GM12872 (cell line): Measurements from ENCODE around the gene BMPR2.

ENCODE experiments used
- CTCF ChIP-seq: IDR thresholded peaks from 3 replicates; pipeline ENCODE4 v1.5.1; 2011; ENCODE audit warnings: low read depth, mild to moderate bottlenecking, low read length, moderate library complexity; ENCODE audit not compliant: insufficient read depth

BMPR2 gene

GRCh38 chr2:202375609-202376408 lies at the start of gene BMPR2:
BMPR2 (plus strand) TSS chr2:202376327; CDS start chr2:202377475, 1,148 bp downstream.
- no peak for TF ChIP-seq CTCF

GRCh38 chr2:202327858-202328257 lies 48.3 kb upstream of the BMPR2 start:
- no peak for TF ChIP-seq CTCF

- no peak for TF ChIP-seq CTCF
Observed at GRCh38 chr2:202335791-202336467, 40.2 kb upstream of the BMPR2 start.

- no peak for TF ChIP-seq CTCF
Observed at GRCh38 chr2:202337151-202337550, 39.0 kb upstream of the BMPR2 start.

GRCh38 chr2:202337706-202338346 lies 38.3 kb upstream of the BMPR2 start:
- TF ChIP-seq CTCF = no peak

- TF ChIP-seq CTCF = no peak
Observed at GRCh38 chr2:202339071-202339870, 36.9 kb upstream of the BMPR2 start.

GRCh38 chr2:202344178-202344577 lies 31.9 kb upstream of the BMPR2 start:
- no peak for TF ChIP-seq CTCF
